ENCODE measurements around the gene ACSS1.

ACSS1 gene

DNA sequence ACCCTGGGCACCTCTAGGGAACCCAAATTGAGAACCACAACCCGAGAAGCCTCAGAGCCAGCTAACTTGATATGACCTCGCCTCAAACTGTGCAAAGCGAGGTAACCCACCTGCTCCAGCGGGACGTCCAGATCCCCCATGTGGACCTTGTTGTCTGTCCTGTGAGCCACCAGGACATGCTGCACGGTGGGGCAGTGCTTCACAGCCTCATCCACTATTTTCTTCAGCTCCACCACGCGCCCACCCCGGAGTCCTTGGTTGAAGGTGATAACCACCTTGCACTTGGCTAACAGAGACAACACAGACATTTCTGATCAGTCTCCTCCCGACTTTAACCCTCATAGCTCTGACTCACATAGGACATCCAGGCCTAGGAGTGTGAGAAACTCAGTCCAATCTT lies 34.6 kb downstream of the ACSS1 start:
- H4K12ac ChIP-seq (ENCODE audit: low read depth, low read length) = no peak overlapping the region
- H3K9ac ChIP-seq (ENCODE audit: low read length) = no peak overlapping the region
- H4K8ac ChIP-seq (ENCODE audit: low read depth, low read length) = no peak overlapping the region
- no peaks in the 10 kb centered on the region for H3K36me3 ChIP-seq (ENCODE audit: control insufficient read depth in 1 of 2, insufficient read depth in 2 of 2, low read length in 2 of 2)
- no peak overlapping the region for H3K23ac ChIP-seq (ENCODE audit: low read length)
- no peak overlapping the region for H2BK12ac ChIP-seq (ENCODE audit: low read length)
- H2AK5ac ChIP-seq (ENCODE audit: low read length) = no peak overlapping the region
- H3K9me3 ChIP-seq (ENCODE audit: insufficient read depth, low read depth, low read length) = peaks cover 1% of the 10 kb centered on the region
- DNase-seq = no peak
- no peaks in the 10 kb centered on the region for H3K27me3 ChIP-seq (ENCODE audit: insufficient read depth, low read length)
- no peaks in the 10 kb centered on the region for H3K79me1 ChIP-seq (ENCODE audit: low read length)
- no peak overlapping the region for H3K4me3 ChIP-seq (ENCODE audit: low read depth, low read length)
- no peaks in the 10 kb centered on the region for H3K79me2 ChIP-seq (ENCODE audit: control insufficient read depth, insufficient read depth, low read length, poor library complexity)
- no peaks in the 10 kb centered on the region for H3K4me1 ChIP-seq (ENCODE audit: control insufficient read depth in 1 of 2, insufficient read depth in 2 of 2, low read length in 2 of 2)
- H3K18ac ChIP-seq (ENCODE audit: low read length) = no peak overlapping the region
- no peak overlapping the region for H4K91ac ChIP-seq (ENCODE audit: low read depth, low read length)
- H3K27ac ChIP-seq (ENCODE audit: low read depth, low read length) = no peak overlapping the region
- no peak overlapping the region for H3K4ac ChIP-seq (ENCODE audit: low read depth, low read length)
- no peak overlapping the region for H3K4me2 ChIP-seq (ENCODE audit: low read length)
- H2BK120ac ChIP-seq (ENCODE audit: insufficient read depth, low read length, poor library complexity) = no peak overlapping the region
- H3K14ac ChIP-seq (ENCODE audit: low read length) = no peak overlapping the region
- no peak overlapping the region for H2AFZ ChIP-seq (ENCODE audit: insufficient read depth, low read length, poor library complexity)
- no peak overlapping the region for H2BK5ac ChIP-seq (ENCODE audit: low read depth, low read length, poor library complexity)
- no CpG with 5 or more reads among the region's 10 CpGs for WGBS (ENCODE audit: extremely low coverage, insufficient coverage, insufficient read length)

GRCh38 chr20:25022680-25023079 lies 35.3 kb downstream of the ACSS1 start:
- Histone ChIP-seq H3K4me1 (ENCODE audit: control insufficient read depth in 1 of 2, insufficient read depth in 2 of 2, low read length in 2 of 2) (peaks cover 0 to under 1% of the 10 kb centered on the region in 2 experiments), H3K14ac (ENCODE audit: low read length) (no peak overlapping the region)
- no CpG with 5 or more reads among the region's 11 CpGs for WGBS (ENCODE audit: extremely low coverage, insufficient coverage, insufficient read length)

DNA sequence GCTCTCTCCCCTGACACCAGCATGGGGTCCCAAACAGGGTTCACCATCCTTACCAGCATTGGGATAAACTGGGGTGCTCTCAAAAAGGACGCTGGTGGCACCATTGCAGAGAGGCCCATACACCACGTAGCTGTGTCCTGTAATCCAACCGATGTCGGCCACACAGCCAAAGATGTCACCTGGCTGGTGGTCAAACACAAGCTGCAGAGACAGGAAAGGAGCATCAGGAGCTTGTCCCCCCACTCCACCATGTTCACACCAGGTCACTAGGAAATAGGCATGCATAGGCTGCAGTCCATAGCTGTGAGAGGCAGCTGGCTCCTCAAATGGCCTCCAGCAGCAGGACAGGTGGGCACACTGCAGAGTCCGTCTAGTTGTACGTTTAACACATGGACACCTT lies 36.6 kb downstream of the ACSS1 start:
- Histone ChIP-seq H2BK120ac (ENCODE audit: insufficient read depth, low read length, poor library complexity) (no peak overlapping the region), H2AFZ (ENCODE audit: insufficient read depth, low read length, poor library complexity) (no peak overlapping the region), H3K4me3 (ENCODE audit: low read depth, low read length) (no peak overlapping the region), H4K12ac (ENCODE audit: low read depth, low read length) (no peak overlapping the region), H3K4ac (ENCODE audit: low read depth, low read length) (no peak overlapping the region), H4K8ac (ENCODE audit: low read depth, low read length) (no peak overlapping the region), H3K18ac (ENCODE audit: low read length) (no peak overlapping the region), H3K9ac (ENCODE audit: low read length) (no peak overlapping the region), H2BK5ac (ENCODE audit: low read depth, low read length, poor library complexity) (no peak overlapping the region), H3K4me1 (ENCODE audit: control insufficient read depth in 1 of 2, insufficient read depth in 2 of 2, low read length in 2 of 2) (peaks cover 5 to 6% of the 10 kb centered on the region in 2 experiments), H3K4me2 (ENCODE audit: low read length) (no peak overlapping the region), H3K14ac (ENCODE audit: low read length) (no peak overlapping the region), H3K27ac (ENCODE audit: low read depth, low read length) (no peak overlapping the region), H3K27me3 (ENCODE audit: insufficient read depth, low read length) (no peaks in the 10 kb centered on the region), H4K91ac (ENCODE audit: low read depth, low read length) (no peak overlapping the region), H3K23ac (ENCODE audit: low read length) (no peak overlapping the region), H3K79me2 (ENCODE audit: control insufficient read depth, insufficient read depth, low read length, poor library complexity) (no peaks in the 10 kb centered on the region), H2AK5ac (ENCODE audit: low read length) (no peak overlapping the region), H2BK12ac (ENCODE audit: low read length) (no peak overlapping the region), H3K36me3 (ENCODE audit: control insufficient read depth in 1 of 2, insufficient read depth in 2 of 2, low read length in 2 of 2) (no peaks in the 10 kb centered on the region), H3K9me3 (ENCODE audit: insufficient read depth, low read depth, low read length) (peaks cover 1% of the 10 kb centered on the region), H3K79me1 (ENCODE audit: low read length) (no peaks in the 10 kb centered on the region)
- no CpG with 5 or more reads among the region's 6 CpGs for WGBS (ENCODE audit: extremely low coverage, insufficient coverage, insufficient read length)
- DNase-seq = no peak

More at GRCh38 chr20:25022680-25023079, 35.3 kb downstream of the ACSS1 start:
- Histone ChIP-seq H4K8ac (ENCODE audit: low read depth, low read length) (no peak overlapping the region), H4K91ac (ENCODE audit: low read depth, low read length) (no peak overlapping the region), H2AFZ (ENCODE audit: insufficient read depth, low read length, poor library complexity) (peak overlapping the region; percentile 13), H3K9ac (ENCODE audit: low read length) (no peak overlapping the region), H2BK12ac (ENCODE audit: low read length) (no peak overlapping the region), H2BK5ac (ENCODE audit: low read depth, low read length, poor library complexity) (no peak overlapping the region), H2AK5ac (ENCODE audit: low read length) (no peak overlapping the region), H3K4me2 (ENCODE audit: low read length) (no peak overlapping the region), H3K27ac (ENCODE audit: low read depth, low read length) (no peak overlapping the region), H4K12ac (ENCODE audit: low read depth, low read length) (no peak overlapping the region), H3K4ac (ENCODE audit: low read depth, low read length) (no peak overlapping the region), H3K4me3 (ENCODE audit: low read depth, low read length) (no peak overlapping the region), H3K79me2 (ENCODE audit: control insufficient read depth, insufficient read depth, low read length, poor library complexity) (no peaks in the 10 kb centered on the region), H3K36me3 (ENCODE audit: control insufficient read depth in 1 of 2, insufficient read depth in 2 of 2, low read length in 2 of 2) (no peaks in the 10 kb centered on the region), H3K27me3 (ENCODE audit: insufficient read depth, low read length) (no peaks in the 10 kb centered on the region), H3K18ac (ENCODE audit: low read length) (no peak overlapping the region), H2BK120ac (ENCODE audit: insufficient read depth, low read length, poor library complexity) (no peak overlapping the region), H3K79me1 (ENCODE audit: low read length) (no peaks in the 10 kb centered on the region), H3K9me3 (ENCODE audit: insufficient read depth, low read depth, low read length) (peaks cover 1% of the 10 kb centered on the region), H3K23ac (ENCODE audit: low read length) (no peak overlapping the region)
- peak in 1 of 2 donors; percentile 9 for DNase-seq

GRCh38 chr20:25020901-25021301 lies 37.0 kb downstream of the ACSS1 start:
- no peak overlapping the region for H4K8ac ChIP-seq (ENCODE audit: low read depth, low read length)
- H3K14ac ChIP-seq (ENCODE audit: low read length) = no peak overlapping the region
- no peak overlapping the region for H3K4me3 ChIP-seq (ENCODE audit: low read depth, low read length)
- no peak overlapping the region for H3K18ac ChIP-seq (ENCODE audit: low read length)
- WGBS (ENCODE audit: extremely low coverage, insufficient coverage, insufficient read length) = no CpG with 5 or more reads among the region's 6 CpGs
- DNase-seq = no peak
- peaks cover 1% of the 10 kb centered on the region for H3K9me3 ChIP-seq (ENCODE audit: insufficient read depth, low read depth, low read length)
- no peak overlapping the region for H4K91ac ChIP-seq (ENCODE audit: low read depth, low read length)
- H2BK5ac ChIP-seq (ENCODE audit: low read depth, low read length, poor library complexity) = no peak overlapping the region
- no peaks in the 10 kb centered on the region for H3K79me1 ChIP-seq (ENCODE audit: low read length)
- no peak overlapping the region for H3K4ac ChIP-seq (ENCODE audit: low read depth, low read length)
- no peak overlapping the region for H2AFZ ChIP-seq (ENCODE audit: insufficient read depth, low read length, poor library complexity)
- no peaks in the 10 kb centered on the region for H3K36me3 ChIP-seq (ENCODE audit: control insufficient read depth in 1 of 2, insufficient read depth in 2 of 2, low read length in 2 of 2)
- H3K4me1 ChIP-seq (ENCODE audit: control insufficient read depth in 1 of 2, insufficient read depth in 2 of 2, low read length in 2 of 2) = peaks cover 5 to 6% of the 10 kb centered on the region in 2 experiments
- H3K23ac ChIP-seq (ENCODE audit: low read length) = no peak overlapping the region
- no peak overlapping the region for H3K4me2 ChIP-seq (ENCODE audit: low read length)
- H3K27ac ChIP-seq (ENCODE audit: low read depth, low read length) = no peak overlapping the region
- no peaks in the 10 kb centered on the region for H3K27me3 ChIP-seq (ENCODE audit: insufficient read depth, low read length)
- no peak overlapping the region for H2AK5ac ChIP-seq (ENCODE audit: low read length)
- H2BK12ac ChIP-seq (ENCODE audit: low read length) = no peak overlapping the region
- H3K9ac ChIP-seq (ENCODE audit: low read length) = no peak overlapping the region
- H4K12ac ChIP-seq (ENCODE audit: low read depth, low read length) = no peak overlapping the region
- H3K79me2 ChIP-seq (ENCODE audit: control insufficient read depth, insufficient read depth, low read length, poor library complexity) = no peaks in the 10 kb centered on the region
- H2BK120ac ChIP-seq (ENCODE audit: insufficient read depth, low read length, poor library complexity) = no peak overlapping the region
